IMR-90 (cell line): ENCODE data around the gene RUBCN. TPM values are rescaled to one million over a fixed set of nuclear protein-coding genes. Genes with fewer than 3 reads are reported as not detected.

Source experiments
- ATAC-seq: fragments of 200-7000 bp; cut with Tn5 transposase; 2 replicates; pipeline ENCODE4 v1.9.1; 2020; ENCODE audit warnings: low read depth, mild to moderate bottlenecking, moderate library complexity
- BruUV-seq: library from RNA; stranded (reverse); fragments of 400-500 nt; replicated peaks from 2 replicates; lab custom pipeline; 2021; lab: Mats Ljungman, UMichigan
- CTCF ChIA-PET: fragments of 300-600 bp; formaldehyde crosslinking; extraction: SDS; loops from one replicate; lab custom pipeline; 2021; ENCODE audit warnings: antibody characterized with exemption; lab: Yijun Ruan, JAX
- POLR2A ChIA-PET: fragments of 300-600 bp; sonication (Branson Sonifier 250); formaldehyde crosslinking; loops from one replicate; lab custom pipeline; 2022; ENCODE audit warnings: antibody characterized with exemption; ENCODE audit not compliant: unreplicated experiment; lab: Charles Lee
- DNase-seq: peaks from one replicate; pipeline ENCODE4 v3.0.0; 2013
- H2AFZ ChIP-seq: replicated peaks from 2 replicates; pipeline ENCODE3; 2013; ENCODE audit warnings: low read length, mild to moderate bottlenecking; ENCODE audit not compliant: poor library complexity
- H2AK5ac ChIP-seq: 2 replicates; pipeline ENCODE4 v1.6.1; 2013; ENCODE audit warnings: low read depth, low read length, inconsistent platforms
- H2AK9ac ChIP-seq: replicated peaks from 2 replicates; pipeline ENCODE3; 2013; ENCODE audit warnings: mild to moderate bottlenecking, low read depth, low read length, moderate library complexity; ENCODE audit not compliant: poor library complexity
- H2BK120ac ChIP-seq: 2 replicates; pipeline ENCODE4 v1.6.1; 2013; ENCODE audit warnings: low read depth, low read length, inconsistent platforms
- H2BK15ac ChIP-seq: 3 replicates; pipeline ENCODE4 v1.6.1; 2013; ENCODE audit warnings: low read depth, low read length, inconsistent platforms
- H2BK20ac ChIP-seq: 2 replicates; pipeline ENCODE4 v1.6.1; 2013; ENCODE audit warnings: low read depth, mild to moderate bottlenecking, inconsistent platforms, low read length, moderate library complexity
- H2BK5ac ChIP-seq: 2 replicates; pipeline ENCODE4 v1.6.1; 2013; ENCODE audit warnings: mild to moderate bottlenecking, low read depth, low read length, inconsistent platforms; ENCODE audit not compliant: poor library complexity, severe bottlenecking
- H3K14ac ChIP-seq: replicated peaks from 2 replicates; pipeline ENCODE4 v1.6.1; 2013; ENCODE audit warnings: low read depth, low read length, inconsistent platforms
- H3K18ac ChIP-seq: 2 replicates; pipeline ENCODE4 v1.6.1; 2013; ENCODE audit warnings: low read depth, low read length, control low read depth
- H3K23ac ChIP-seq: 2 replicates; pipeline ENCODE4 v1.6.1; 2013; ENCODE audit warnings: low read depth, low read length, inconsistent platforms
- H3K27ac ChIP-seq: 2 replicates; pipeline ENCODE4 v1.5.1; 2013; ENCODE audit warnings: mild to moderate bottlenecking, control low read depth, low read length; ENCODE audit not compliant: insufficient read depth
- H3K27me3 ChIP-seq: 2 replicates; pipeline ENCODE4 v1.6.1; 2013; ENCODE audit warnings: low read length; ENCODE audit not compliant: control insufficient read depth, insufficient read depth
- H3K36me3 ChIP-seq: 2 replicates; pipeline ENCODE4 v1.6.1; 2013; ENCODE audit warnings: low read length, mixed read lengths; ENCODE audit not compliant: control insufficient read depth, insufficient read depth
- H3K4ac ChIP-seq: 2 replicates; pipeline ENCODE4 v1.6.1; 2013; ENCODE audit warnings: low read depth, low read length, inconsistent platforms
- H3K4me1 ChIP-seq: 2 replicates; pipeline ENCODE4 v1.6.1; 2013; ENCODE audit warnings: low read length, mixed read lengths; ENCODE audit not compliant: control insufficient read depth, insufficient read depth
- H3K4me2 ChIP-seq: 2 replicates; pipeline ENCODE4 v1.6.1; 2013; ENCODE audit warnings: low read depth, mild to moderate bottlenecking, control low read depth, low read length, moderate library complexity
- H3K4me3 ChIP-seq: 2 replicates; pipeline ENCODE4 v1.5.1; 2013; ENCODE audit warnings: low read depth, mild to moderate bottlenecking, control low read depth, low read length, moderate library complexity; ENCODE audit not compliant: insufficient read depth
- H3K56ac ChIP-seq: 2 replicates; pipeline ENCODE4 v1.6.1; 2013; ENCODE audit warnings: low read length, inconsistent platforms; ENCODE audit not compliant: insufficient read depth; ENCODE audit errors: extremely low read depth
- H3K79me1 ChIP-seq, 2 experiments: 2 replicates each; pipeline ENCODE4 v1.6.1; 2013; ENCODE audit warnings: low read length in 2 of 2, inconsistent platforms in 1 of 2, low read depth in 1 of 2
- H3K9ac ChIP-seq: 2 replicates; pipeline ENCODE4 v1.6.1; 2013; ENCODE audit warnings: low read depth, low read length, control low read depth
- H3K9me1 ChIP-seq: 2 replicates; pipeline ENCODE4 v1.6.1; 2013; ENCODE audit warnings: low read length, inconsistent platforms; ENCODE audit not compliant: insufficient read depth
- H3K9me3 ChIP-seq: 2 replicates; pipeline ENCODE4 v1.6.1; 2013; ENCODE audit warnings: low read length; ENCODE audit not compliant: control insufficient read depth, insufficient read depth
- H4K20me1 ChIP-seq: 2 replicates; pipeline ENCODE4 v1.6.1; 2013; ENCODE audit warnings: low read length, inconsistent platforms; ENCODE audit not compliant: insufficient read depth
- H4K5ac ChIP-seq: 2 replicates; pipeline ENCODE4 v1.6.1; 2013; ENCODE audit warnings: mild to moderate bottlenecking, low read depth, low read length, control low read depth
- H4K8ac ChIP-seq, 2 experiments: 2 replicates each; pipeline ENCODE4 v1.6.1; 2013; ENCODE audit warnings: low read depth in 2 of 2, low read length in 2 of 2, control low read depth in 1 of 2, inconsistent platforms in 1 of 2
- H4K91ac ChIP-seq: 2 replicates; pipeline ENCODE4 v1.6.1; 2013; ENCODE audit warnings: low read depth, low read length, inconsistent platforms; ENCODE audit not compliant: insufficient read depth
- CEBPB ChIP-seq: IDR thresholded peaks from 2 replicates; pipeline ENCODE4 v1.6.1; 2012; ENCODE audit warnings: low read depth, low read length, improper control_type of control experiment
- SMC3 ChIP-seq: fragments of 150-350 bp; IDR thresholded peaks from 2 replicates; pipeline ENCODE4 v1.6.1; 2016; ENCODE audit warnings: low read depth, mild to moderate bottlenecking, antibody characterized with exemption, low read length, moderate library complexity
- WGBS, 2 experiments: methylation state at CpG; one replicate each; pipeline versions ENCODE4 v1.1.5 to v1.1.7; 2013; ENCODE audit warnings: missing lambda C conversion rate in 2 of 2; ENCODE audit not compliant: insufficient read length in 1 of 2; ENCODE audit errors: extremely low coverage in 2 of 2; 5-methylcytosine and 5-hydroxymethylcytosine counted together
- dilution Hi-C: fragments of 300-500 bp; cut with HindIII; formaldehyde crosslinking; loops from one replicate; pipeline ENCODE4 v1.14.3; 2018; ENCODE audit warnings: low sequenced_read_pairs; ENCODE audit not compliant: unreplicated experiment
- in situ Hi-C: fragments of 300-500 bp; cut with MboI; formaldehyde crosslinking; loops from 3 replicates; pipeline ENCODE4 v1.14.3; 2019; ENCODE audit warnings: low sequenced_read_pairs, inconsistent platforms, mixed read lengths
- intact Hi-C: fragments of 100-400 bp; cut with micrococcal nuclease; formaldehyde crosslinking; loops from 2 replicates; pipeline ENCODE4 v1.10.0; 2022
- polyA plus RNA-seq, 3 experiments: library from polyadenylated mRNA; depleted of rRNA; stranded (reverse); fragments of >200 nt; gene quantifications; 2 replicates each; pipeline ENCODE4 v1.2.3, GENCODE V29; 2012; ENCODE audit warnings: low replicate concordance in 1 of 3
- total RNA-seq: library from RNA; depleted of rRNA; stranded (reverse); fragments of >200 nt; gene quantifications from 2 replicates; pipeline ENCODE4 v1.2.3, GENCODE V29; 2012

RUBCN gene
- total and polyA plus RNA-seq, 2 of the 4 experiments (the other 2 are of a cell fraction), result 10.8 to 12.6 TPM

GRCh38 chr3:197746209-197746608 is 9.5 kb upstream of the RUBCN start:
- POLR2A ChIA-PET, result no interaction called here
- Histone ChIP-seq H3K27ac (no peak overlapping the region), H2BK5ac (no peak overlapping the region), H2BK20ac (no peak overlapping the region), H4K5ac (no peak overlapping the region), H3K79me1 (peaks cover 7% of the 10 kb centered on the region in 2 experiments; a peak in 3 of 4 replicates), H3K9ac (no peak overlapping the region), H3K27me3 (no peaks in the 10 kb centered on the region), H3K4me3 (no peak overlapping the region), H3K4me1 (no peaks in the 10 kb centered on the region), H2AK5ac (no peak overlapping the region), H4K20me1 (peaks cover 15% of the 10 kb centered on the region), H3K4ac (no peak overlapping the region), H3K23ac (no peak overlapping the region), H3K9me3 (no peaks in the 10 kb centered on the region), H3K36me3 (no peaks in the 10 kb centered on the region), H3K14ac (no peak overlapping the region), H2BK15ac (no peak overlapping the region), H4K8ac (no peak overlapping the region), H4K91ac (no peak overlapping the region), H3K9me1 (no peaks in the 10 kb centered on the region), H2BK120ac (no peak overlapping the region), H2AFZ (no peak overlapping the region), H3K56ac (no peak overlapping the region), H3K4me2 (no peak overlapping the region), H3K18ac (no peak overlapping the region), H2AK9ac (no peak overlapping the region)
- CTCF ChIA-PET, result interaction anchor here (0.6 kb wide), 1 partner anchor 816 kb away, joined by 3 read pairs; no protein-coding TSS in a partner anchor
- no peak for ATAC-seq
- no TSS peak for BruUV-seq
- intact Hi-C loops, result no loop called here
- peak; percentile 19 for DNase-seq
- in situ Hi-C loops, result no loop called here
- TF ChIP-seq CEBPB (no peak), SMC3 (no peak)
- no CpG with 5 or more reads among the region's 3 CpGs for WGBS, 2 experiments
- dilution Hi-C loops, result no loop called here
